SK-N-SH treated with all-trans-retinoic acid at 6 μM for 48 hours (cell line): Measurements from ENCODE around the gene KLHL40.

Experiments used
- ATAC-seq: fragments of 200-7000 bp; cut with Tn5 transposase; 3 replicates; pipeline ENCODE4 v1.9.1; 2020; ENCODE audit warnings: mild to moderate bottlenecking, moderate library complexity
- BACH2 ChIP-seq: fragments of 250-450 bp; sonication (Bioruptor Pico); IDR thresholded peaks from 2 replicates; pipeline ENCODE4 v1.9.0; 2021; ENCODE audit warnings: mild to moderate bottlenecking, borderline replicate concordance
- CREB5 ChIP-seq: fragments of 250-450 bp; sonication (Bioruptor Pico); IDR thresholded peaks from 2 replicates; pipeline ENCODE4 v1.5.1; 2020; ENCODE audit warnings: low read depth, mild to moderate bottlenecking, moderate library complexity
- CSDC2 ChIP-seq: fragments of 250-450 bp; sonication (Bioruptor Pico); IDR thresholded peaks from 2 replicates; pipeline ENCODE4 v1.5.0; 2020; ENCODE audit warnings: mild to moderate bottlenecking, moderate library complexity
- CSRNP3 ChIP-seq: fragments of 250-450 bp; sonication (Bioruptor Pico); IDR thresholded peaks from 2 replicates; pipeline ENCODE4 v1.5.1; 2021; ENCODE audit warnings: mild to moderate bottlenecking, moderate library complexity
- ESRRG ChIP-seq: fragments of 250-450 bp; sonication (Bioruptor Pico); IDR thresholded peaks from 2 replicates; pipeline ENCODE4 v1.6.1; 2021; ENCODE audit warnings: mild to moderate bottlenecking
- GLIS3 ChIP-seq: fragments of 250-450 bp; sonication (Bioruptor Pico); IDR thresholded peaks from 2 replicates; pipeline ENCODE4 v1.5.0; 2020; ENCODE audit warnings: mild to moderate bottlenecking, moderate library complexity
- ISL1 ChIP-seq: fragments of 250-450 bp; sonication (Bioruptor Pico); IDR thresholded peaks from 2 replicates; pipeline ENCODE4 v2.1.2; 2022; ENCODE audit warnings: mild to moderate bottlenecking, moderate library complexity
- PATZ1 ChIP-seq: fragments of 250-450 bp; sonication (Bioruptor Pico); IDR thresholded peaks from 2 replicates; pipeline ENCODE4 v1.8.0; 2020; ENCODE audit warnings: mild to moderate bottlenecking, moderate library complexity, borderline replicate concordance
- POU6F1 ChIP-seq: fragments of 250-450 bp; sonication (Bioruptor Pico); IDR thresholded peaks from 2 replicates; pipeline ENCODE4 v1.8.0; 2021; ENCODE audit warnings: low read depth, mild to moderate bottlenecking, moderate library complexity, borderline replicate concordance
- PPARA ChIP-seq: fragments of 250-450 bp; sonication (Bioruptor Pico); IDR thresholded peaks from 2 replicates; pipeline ENCODE4 v1.5.0; 2020; ENCODE audit warnings: mild to moderate bottlenecking, borderline replicate concordance
- SNAI2 ChIP-seq: fragments of 250-450 bp; sonication (Bioruptor Pico); IDR thresholded peaks from 2 replicates; pipeline ENCODE4 v1.5.0; 2020; ENCODE audit warnings: mild to moderate bottlenecking, moderate library complexity
- TCF4 ChIP-seq: fragments of 250-450 bp; sonication (Bioruptor Pico); IDR thresholded peaks from 2 replicates; pipeline ENCODE4 v1.8.0; 2021; ENCODE audit warnings: mild to moderate bottlenecking, moderate library complexity, borderline replicate concordance
- TOX ChIP-seq: fragments of 250-450 bp; sonication (Bioruptor Pico); IDR thresholded peaks from 2 replicates; pipeline ENCODE4 v1.8.0; 2021; ENCODE audit warnings: mild to moderate bottlenecking, moderate library complexity, borderline replicate concordance
- TSHZ2 ChIP-seq: fragments of 250-450 bp; sonication (Bioruptor Pico); IDR thresholded peaks from 2 replicates; pipeline ENCODE4 v1.5.0; 2020; ENCODE audit warnings: mild to moderate bottlenecking, moderate library complexity
- ZC3H10 ChIP-seq: fragments of 250-450 bp; sonication (Bioruptor Pico); IDR thresholded peaks from 2 replicates; pipeline ENCODE4 v1.5.1; 2021; ENCODE audit warnings: mild to moderate bottlenecking, moderate library complexity
- ZFP3 ChIP-seq: fragments of 250-450 bp; sonication (Bioruptor Pico); IDR thresholded peaks from 2 replicates; pipeline ENCODE4 v1.5.0; 2020; ENCODE audit warnings: mild to moderate bottlenecking, moderate library complexity
- ZFP30 ChIP-seq: fragments of 450-650 bp; formaldehyde crosslinking; IDR thresholded peaks from 2 replicates; pipeline ENCODE4 v1.5.0; 2022; ENCODE audit warnings: mild to moderate bottlenecking, moderate library complexity
- ZNF565 ChIP-seq: fragments of 450-650 bp; formaldehyde crosslinking; conservative IDR thresholded peaks from 2 replicates; pipeline ENCODE4 v1.5.0; 2020; ENCODE audit warnings: low read depth, mild to moderate bottlenecking, moderate library complexity
- ZNF8 ChIP-seq: fragments of 450-650 bp; formaldehyde crosslinking; IDR thresholded peaks from 2 replicates; pipeline ENCODE4 v1.5.0; 2020; ENCODE audit warnings: mild to moderate bottlenecking, moderate library complexity

The KLHL40 gene

GRCh38 chr3:42707620-42708355, 22.5 kb downstream of the KLHL40 start:
- ATAC-seq = no peak

GRCh38 chr3:42708611-42709151, 23.3 kb downstream of the KLHL40 start:
- ATAC-seq = no peak
- TF ChIP-seq PPARA (CRISPR knock-in tag) (no peak), GLIS3 (no peak), CREB5 (no peak), TCF4 (CRISPR knock-in tag) (no peak), ZNF8 (CRISPR knock-in tag) (no peak), BACH2 (CRISPR knock-in tag) (no peak), TOX (CRISPR knock-in tag) (no peak), ZFP3 (CRISPR knock-in tag) (no peak), CSRNP3 (CRISPR knock-in tag) (no peak), ZC3H10 (CRISPR knock-in tag) (no peak), ISL1 (CRISPR knock-in tag) (no peak), PATZ1 (CRISPR knock-in tag) (no peak), ZNF565 (CRISPR knock-in tag) (no peak), TSHZ2 (CRISPR knock-in tag) (no peak), ESRRG (no peak)

More at GRCh38 chr3:42707620-42708355, 22.5 kb downstream of the KLHL40 start:
- TF ChIP-seq GLIS3 (no peak), ISL1 (CRISPR knock-in tag) (no peak), CREB5 (no peak), CSDC2 (CRISPR knock-in tag) (no peak), ESRRG (no peak), TOX (CRISPR knock-in tag) (no peak), CSRNP3 (CRISPR knock-in tag) (no peak), SNAI2 (CRISPR knock-in tag) (no peak), ZFP30 (CRISPR knock-in tag) (no peak), POU6F1 (no peak)
